Measurements from ENCODE around the gene IFT52.

The IFT52 gene

GRCh38 chr20:43545837-43546578 lies 44.7 kb upstream of the IFT52 start:
- TF ChIP-seq CTCF (IDR thresholded peaks at IDR 0.05; ENCODE audit: insufficient read depth, low read depth, low read length, missing control alignments): no peak
- no peak overlapping the region for H3K4me3 ChIP-seq (ENCODE audit: low read length)
- no peak for DNase-seq (ENCODE audit: low read depth)

- DNase-seq (ENCODE audit: low read depth): no peak
- H3K4me3 ChIP-seq (ENCODE audit: low read length): no peak overlapping the region
- TF ChIP-seq CTCF (IDR thresholded peaks at IDR 0.05; ENCODE audit: insufficient read depth, low read depth, low read length, missing control alignments): no peak
These were observed 42.4 kb upstream of the IFT52 start for GRCh38 chr20:43548273-43548880.

- no peak for TF ChIP-seq CTCF (IDR thresholded peaks at IDR 0.05; ENCODE audit: insufficient read depth, low read depth, low read length, missing control alignments)
- DNase-seq (ENCODE audit: low read depth): no peak
- H3K4me3 ChIP-seq (ENCODE audit: low read length): no peak overlapping the region
These were observed 41.2 kb upstream of the IFT52 start for GRCh38 chr20:43549416-43550065.

GRCh38 chr20:43550456-43550855 lies 40.3 kb upstream of the IFT52 start:
- TF ChIP-seq CTCF (IDR thresholded peaks at IDR 0.05; ENCODE audit: insufficient read depth, low read depth, low read length, missing control alignments): no peak
- H3K4me3 ChIP-seq (ENCODE audit: low read length): no peak overlapping the region
- DNase-seq (ENCODE audit: low read depth): no peak

- no peak overlapping the region for H3K4me3 ChIP-seq (ENCODE audit: low read length)
- no peak for DNase-seq (ENCODE audit: low read depth)
- no peak for TF ChIP-seq CTCF (IDR thresholded peaks at IDR 0.05; ENCODE audit: insufficient read depth, low read depth, low read length, missing control alignments)
These were observed 36.4 kb upstream of the IFT52 start for GRCh38 chr20:43554369-43554768.

GRCh38 chr20:43558412-43559146 lies 32.2 kb upstream of the IFT52 start, which contains the start of gene SGK2:
Gene SGK2, plus strand, starts transcription at chr20:43559027. Its CDS starts 7,469 bp downstream, at chr20:43566496.
- DNase-seq (ENCODE audit: low read depth): peak; percentile 36
- TF ChIP-seq CTCF (IDR thresholded peaks at IDR 0.05; ENCODE audit: insufficient read depth, low read depth, low read length, missing control alignments): no peak
- H3K4me3 ChIP-seq (ENCODE audit: low read length): no peak within 1 kb of the TSS

Data from epithelial cell of esophagus (primary cell).